CD4-positive, alpha-beta T cell treated with Interleukin-12 subunit alpha and Interleukin-12 subunit beta, for 1 hour (primary cell): ENCODE results near the gene STARD9.
A peak's percentile ranks its signal among the peaks of the same experiment; 100 is the strongest.
"Not testable (repeated sequence)": the region's sequence is repeated elsewhere in the genome, so short reads cannot be mapped to it uniquely, and the experiment has no call there.

Experiments used
- DNase-seq: peaks from one replicate; pipeline ENCODE4 v3.0.0-alpha.2; 2020

The STARD9 gene

DNA sequence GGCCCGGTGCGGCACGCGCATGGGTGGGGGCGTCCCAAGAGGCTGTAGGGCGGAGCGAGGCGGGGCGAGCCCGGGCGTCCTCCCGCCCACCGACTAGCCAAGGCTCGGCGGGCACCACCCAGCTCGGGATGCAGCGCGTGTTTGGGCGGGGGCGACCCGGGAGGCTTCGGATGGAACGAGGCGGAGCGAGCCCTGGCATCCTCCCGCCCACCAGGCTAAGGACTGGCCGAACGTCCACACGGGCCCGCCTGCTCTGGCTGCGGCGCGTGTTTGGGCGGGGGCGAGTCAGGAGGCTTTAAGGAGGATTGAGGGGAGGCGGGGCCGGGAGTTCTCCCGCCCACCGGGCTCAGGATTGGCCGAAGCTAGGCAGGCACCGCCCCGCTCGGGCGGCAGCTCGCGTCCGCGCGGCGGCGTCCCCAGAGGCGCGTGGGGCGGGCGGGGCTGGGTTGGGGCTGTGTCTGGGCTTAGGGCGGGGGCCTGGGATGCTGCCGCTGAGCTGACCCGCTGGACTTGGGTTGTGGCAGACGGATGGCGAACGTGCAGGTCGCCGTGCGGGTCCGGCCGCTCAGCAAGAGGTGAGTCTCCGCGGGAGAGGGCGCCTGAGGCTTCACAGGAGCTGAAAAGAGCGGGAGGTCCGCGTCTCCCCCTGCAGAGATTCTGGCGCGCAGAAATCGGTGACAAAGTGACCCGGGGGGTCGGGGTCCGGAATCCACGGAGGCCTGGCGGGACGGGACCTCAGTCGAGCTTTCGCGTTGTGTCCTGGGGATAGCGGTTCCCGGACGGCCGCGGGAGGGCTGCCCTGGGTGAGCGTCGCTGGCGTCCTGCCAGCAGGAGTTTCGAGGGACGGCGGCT is at the start of gene STARD9:
TSS of gene STARD9 (plus strand) at position 419 of the 852 bp plus-strand sequence. CDS start at position 529, 110 bp downstream.
- DNase-seq, result peak; percentile 95

DNA sequence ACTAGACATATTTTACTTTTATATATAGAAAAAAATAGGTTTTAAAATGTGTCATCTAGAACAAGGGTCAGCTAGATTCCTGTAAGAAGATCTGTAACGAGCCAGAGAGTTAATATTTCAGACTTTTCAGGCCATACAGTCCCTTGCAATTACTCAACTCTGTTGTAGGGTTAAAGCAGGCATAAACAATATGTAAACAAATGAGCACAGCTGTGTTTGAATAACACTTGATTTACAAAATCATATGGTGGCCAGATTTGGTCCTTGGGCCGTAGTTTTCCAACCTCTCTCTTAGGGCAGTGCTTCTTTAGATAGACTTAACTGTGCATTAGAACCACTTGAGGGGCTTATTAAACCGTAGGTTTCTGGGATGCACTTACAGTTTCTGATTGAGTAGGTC is 46.4 kb upstream of the STARD9 start:
- no peak for DNase-seq

DNA sequence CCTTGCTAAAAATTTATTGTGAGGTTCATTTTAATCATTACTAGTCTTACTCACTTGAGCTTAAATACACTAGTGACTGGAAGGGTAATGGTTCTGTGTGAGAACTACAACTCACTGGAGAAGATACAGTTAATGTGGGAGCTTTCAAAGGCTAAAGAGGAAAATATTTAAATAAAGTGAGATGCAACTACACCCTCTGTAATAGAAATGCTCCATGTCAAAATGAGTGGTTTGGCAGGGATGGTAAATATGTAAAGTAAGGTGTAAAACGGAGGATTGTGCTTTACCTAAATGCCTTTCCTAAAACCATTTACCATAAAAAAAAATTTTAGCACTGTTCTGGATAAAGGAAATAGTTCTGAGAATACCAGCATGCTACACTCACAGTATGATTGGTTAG is 42.2 kb upstream of the STARD9 start:
- DNase-seq, result no peak

DNA sequence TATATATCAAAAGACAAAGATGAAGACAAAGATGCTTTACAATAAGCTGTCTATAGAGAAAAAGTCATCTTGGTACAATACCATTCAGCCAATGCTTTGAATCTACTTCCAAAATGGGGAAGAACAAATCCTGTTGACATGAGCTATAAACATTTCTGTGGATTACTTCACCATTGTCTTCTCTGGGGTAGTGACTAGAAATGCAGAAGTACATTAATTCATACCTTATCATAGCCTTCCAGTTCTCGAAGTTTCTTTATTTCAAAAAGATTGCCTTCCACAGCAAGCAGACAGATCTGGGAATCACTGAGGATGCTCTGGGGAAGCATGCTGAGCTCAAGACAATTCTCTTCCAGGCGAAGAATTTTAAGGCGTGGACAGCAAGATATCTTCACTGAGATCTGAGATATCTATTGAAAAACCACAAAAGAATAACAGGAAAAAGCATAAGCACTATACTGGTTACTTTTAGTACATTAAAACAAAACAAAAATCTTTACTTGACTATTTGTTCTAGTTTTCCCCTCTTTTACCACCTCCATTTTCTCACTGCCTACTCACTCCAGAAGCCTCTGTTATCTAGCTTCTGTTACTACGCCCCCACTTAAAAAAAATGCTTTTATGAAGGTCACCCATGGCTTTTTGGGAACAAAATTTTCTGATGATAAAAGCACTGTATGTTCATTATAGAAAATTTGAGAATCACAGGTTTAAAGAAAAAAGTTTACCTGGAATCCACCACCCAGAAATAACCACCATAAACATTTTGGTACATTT is 30.4 kb upstream of the STARD9 start:
- no peak for DNase-seq

DNA sequence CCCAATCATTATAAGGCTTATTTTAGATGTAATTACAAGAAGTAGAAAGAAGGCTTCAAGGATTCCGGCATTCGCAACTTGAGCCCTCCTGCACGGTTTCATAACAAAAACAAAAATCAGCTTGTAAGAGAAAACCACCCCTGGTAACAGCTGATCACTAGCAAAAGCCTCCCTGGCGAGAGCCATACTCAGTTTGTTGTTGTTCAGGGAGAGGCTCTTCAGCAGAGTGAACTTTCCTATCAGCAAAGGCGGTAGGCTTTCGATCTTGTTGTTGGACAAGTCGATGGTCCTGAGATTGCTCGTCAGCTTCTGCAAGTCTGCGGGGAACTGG is 27.5 kb upstream of the STARD9 start:
- no peak for DNase-seq

DNA sequence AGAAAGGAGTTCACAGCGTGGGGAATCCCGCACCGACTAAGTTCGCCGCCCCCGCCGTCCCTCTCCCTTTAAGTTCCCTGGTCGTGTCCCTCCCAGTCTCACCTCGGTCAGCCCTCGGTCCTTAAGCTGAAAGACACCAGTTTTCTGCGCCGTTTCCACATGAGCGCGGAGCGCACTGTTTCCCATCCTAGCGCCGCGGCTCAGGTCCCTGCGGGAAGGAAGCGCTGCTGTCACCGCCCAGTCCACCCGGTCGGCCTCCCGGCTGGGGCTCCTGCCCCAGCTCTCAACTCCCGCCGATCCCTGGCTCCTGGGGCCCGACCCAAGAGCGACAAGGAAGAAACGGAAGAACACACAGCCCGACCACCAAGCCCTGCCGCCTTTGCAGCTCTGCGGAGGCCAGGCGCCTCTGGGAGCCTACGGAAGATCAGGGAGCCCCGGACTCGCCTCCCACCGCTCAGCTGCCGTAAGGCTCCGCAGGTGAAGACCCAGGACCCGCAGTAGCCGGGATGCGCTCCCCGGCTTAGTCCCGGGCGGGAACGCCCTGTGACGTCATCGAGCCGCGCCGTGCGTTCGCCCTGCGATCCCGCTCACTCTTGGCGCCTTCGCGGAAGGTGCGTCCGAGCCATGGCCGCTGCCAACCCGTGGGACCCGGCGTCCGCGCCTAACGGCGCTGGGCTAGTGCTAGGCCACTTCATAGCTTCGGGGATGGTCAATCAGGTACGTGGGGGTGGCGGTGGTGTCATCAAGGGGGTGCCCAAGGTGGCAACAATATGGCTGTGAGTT is 27.0 kb upstream of the STARD9 start, which contains the start of the genes HAUS2 and LRRC57:
TSS of gene HAUS2 (plus strand) at position 590 of the 783 bp plus-strand sequence. CDS start at position 625, 35 bp downstream.
TSS of gene LRRC57 (minus strand) at position 545 of the 783 bp plus-strand sequence. CDS start at position 186, 359 bp downstream.
- peak; percentile 87 for DNase-seq

DNA sequence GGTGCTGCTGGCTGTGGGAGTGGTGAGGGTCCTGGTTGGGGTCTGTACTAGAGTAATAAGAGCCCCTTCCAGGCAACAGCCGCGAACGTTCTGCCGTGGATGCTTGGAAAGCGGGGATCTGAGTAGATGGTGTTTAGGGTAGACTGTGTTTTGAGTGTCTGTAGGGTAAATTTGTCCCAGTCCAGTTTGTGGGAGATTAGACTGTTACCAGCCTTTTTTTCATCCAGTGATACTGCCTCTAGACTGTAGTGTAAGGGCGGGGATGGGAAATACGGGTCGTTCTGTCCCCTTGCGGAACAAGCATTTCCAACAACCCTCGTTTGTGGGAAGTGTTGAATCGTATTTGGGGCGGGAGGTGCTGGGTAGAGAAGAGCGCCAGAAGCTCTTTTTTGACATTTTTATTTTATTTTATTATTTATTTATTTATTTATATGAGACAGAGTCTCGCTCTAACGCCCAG is 26.3 kb upstream of the STARD9 start:
- no peak for DNase-seq

DNA sequence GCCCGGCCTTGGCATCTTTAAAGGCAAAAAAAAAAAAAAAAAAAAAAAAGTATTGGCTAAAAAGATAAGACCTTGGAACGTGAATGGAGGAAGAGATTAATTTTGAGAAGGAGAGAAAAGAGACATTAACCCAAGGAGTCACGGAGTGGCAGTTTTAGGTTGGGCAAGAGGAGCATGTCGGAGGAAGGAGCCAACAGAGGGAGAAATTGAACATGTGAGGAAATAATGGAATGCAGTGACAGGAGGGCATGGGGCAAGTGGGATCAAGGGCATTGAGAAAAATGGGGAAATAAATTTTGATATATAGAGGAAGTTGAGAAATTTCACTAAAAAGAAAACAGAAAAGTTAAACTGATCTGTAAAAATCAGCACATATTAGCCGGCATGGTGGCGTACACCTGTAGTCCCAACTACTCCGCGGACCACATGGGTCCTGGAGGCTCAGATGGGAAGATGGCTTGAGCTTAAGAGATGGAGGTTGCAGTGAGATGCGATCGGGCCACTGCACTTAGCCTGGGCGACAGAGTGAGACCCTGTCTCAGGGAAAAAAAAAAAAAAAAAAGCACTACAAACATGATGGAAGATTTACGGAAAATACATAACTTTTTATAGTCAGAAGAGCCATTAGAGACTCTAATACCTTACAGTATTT is 25.5 kb upstream of the STARD9 start:
- DNase-seq, result no peak

DNA sequence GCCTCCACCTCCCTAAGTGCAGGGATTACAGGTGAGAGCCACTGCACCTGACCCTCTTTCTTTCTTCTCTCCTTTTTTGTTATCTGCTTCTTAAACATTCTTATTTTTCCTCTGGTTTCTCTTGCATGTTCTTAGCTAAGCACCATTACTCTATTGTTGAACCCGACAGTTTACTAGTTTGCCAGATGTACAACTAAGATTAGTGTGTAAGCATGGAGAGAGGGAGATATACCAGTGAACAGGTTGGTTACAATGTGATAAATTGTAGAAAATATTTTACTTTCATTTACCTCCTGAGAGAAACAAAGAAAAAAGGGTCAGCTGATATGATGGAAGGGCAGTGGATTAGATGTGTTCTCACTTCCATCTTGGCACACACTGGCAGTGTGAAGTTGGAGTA is 21.9 kb upstream of the STARD9 start:
- DNase-seq, result no peak

DNA sequence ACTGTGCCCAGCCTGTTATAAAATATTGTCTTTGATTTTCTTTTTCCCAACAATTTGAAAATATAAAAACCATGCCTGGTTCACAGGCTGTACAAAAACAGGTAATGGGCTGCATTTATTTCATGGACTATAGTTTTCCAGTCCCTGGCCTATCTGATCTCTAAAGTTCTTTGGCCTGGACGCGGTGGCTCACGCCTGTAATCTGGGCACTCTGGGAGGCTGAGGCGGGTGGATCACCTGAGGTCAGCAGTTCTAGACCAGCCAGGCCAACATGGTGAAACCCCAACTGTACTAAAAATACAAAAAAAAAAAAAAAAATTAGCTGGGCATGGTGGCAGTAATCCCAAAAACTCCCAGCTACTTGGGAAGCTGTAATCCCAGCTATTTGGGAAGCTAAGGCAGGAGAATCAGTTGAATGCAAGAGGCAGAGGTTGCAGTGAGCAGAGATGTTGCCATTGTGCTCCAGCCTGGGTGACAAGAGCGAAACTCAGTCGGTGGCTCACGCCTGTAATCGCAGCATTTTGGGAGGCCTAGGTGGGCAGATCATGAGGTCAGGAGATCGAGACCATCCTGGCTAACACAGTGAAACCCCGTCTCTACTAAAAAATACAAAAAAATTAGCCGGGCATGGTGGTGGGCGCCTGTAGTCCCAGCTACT is 18.7 kb upstream of the STARD9 start:
- DNase-seq, result not testable (repeated sequence)

DNA sequence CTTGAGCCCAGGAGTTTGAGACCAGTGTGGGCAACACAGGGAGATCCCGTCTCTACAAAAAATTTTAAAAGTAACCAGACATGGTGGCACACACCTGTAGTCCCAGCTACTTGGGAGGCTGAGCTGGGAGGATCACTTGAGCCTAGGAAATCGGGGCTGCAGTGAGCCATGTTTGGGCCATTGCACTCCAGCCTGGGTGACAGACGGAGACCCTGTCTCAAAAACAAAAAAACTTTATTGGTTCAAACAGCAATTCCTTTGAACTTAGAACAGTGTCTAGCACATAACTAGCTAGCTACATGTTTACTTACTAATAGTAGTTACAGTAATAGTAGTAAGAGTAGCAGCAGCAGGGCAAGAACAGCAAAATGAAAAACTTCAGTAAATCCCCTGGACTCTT is 16.7 kb upstream of the STARD9 start:
- DNase-seq, result no peak

DNA sequence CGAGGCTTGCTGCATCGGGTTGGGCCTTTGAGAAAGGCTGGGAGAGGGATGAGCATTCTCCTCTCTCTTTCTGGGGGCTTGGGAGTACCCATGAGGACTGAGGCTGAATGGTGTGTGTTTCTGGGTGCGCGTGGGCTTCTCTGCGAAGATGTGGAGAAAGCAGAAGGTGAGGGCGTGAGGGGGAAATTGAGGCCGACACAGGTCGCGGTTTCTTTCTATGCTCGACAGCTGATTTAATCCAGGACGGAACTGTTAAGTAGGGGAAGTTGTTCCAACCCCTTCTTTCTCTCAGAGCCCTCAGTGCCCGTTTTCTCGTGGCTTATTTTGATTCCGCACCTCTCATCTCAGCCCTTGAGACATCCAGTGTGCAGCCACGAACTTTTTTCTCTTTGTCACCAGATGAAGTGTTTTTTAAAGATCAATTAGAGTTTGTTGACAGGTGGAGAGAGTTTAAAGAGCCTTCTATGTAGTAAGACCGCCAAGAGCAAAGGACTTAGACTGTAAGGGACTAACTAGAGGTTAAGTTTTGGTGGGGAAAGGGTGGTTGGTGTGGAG is 711 bp downstream of the STARD9 start:
- no peak for DNase-seq

DNA sequence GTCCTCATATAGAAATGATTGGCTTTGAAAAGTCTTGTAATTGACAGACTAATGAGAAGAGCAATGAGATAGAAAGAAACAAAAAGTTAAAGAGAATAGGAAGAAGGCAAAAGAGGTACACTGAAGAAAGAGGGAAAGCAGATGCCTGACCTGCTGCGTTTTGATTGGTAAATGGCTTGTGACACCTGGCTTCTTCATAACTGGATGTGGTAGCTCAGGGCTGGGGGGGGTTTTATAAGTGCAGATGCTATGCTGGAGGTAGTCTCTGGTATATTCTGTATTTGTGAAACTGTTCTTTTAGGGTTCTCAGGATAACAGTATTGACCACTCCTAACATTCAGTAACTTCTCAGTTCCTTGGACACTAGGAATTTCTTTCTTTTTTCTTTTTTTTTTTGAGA is 1.4 kb downstream of the STARD9 start:
- no peak for DNase-seq

DNA sequence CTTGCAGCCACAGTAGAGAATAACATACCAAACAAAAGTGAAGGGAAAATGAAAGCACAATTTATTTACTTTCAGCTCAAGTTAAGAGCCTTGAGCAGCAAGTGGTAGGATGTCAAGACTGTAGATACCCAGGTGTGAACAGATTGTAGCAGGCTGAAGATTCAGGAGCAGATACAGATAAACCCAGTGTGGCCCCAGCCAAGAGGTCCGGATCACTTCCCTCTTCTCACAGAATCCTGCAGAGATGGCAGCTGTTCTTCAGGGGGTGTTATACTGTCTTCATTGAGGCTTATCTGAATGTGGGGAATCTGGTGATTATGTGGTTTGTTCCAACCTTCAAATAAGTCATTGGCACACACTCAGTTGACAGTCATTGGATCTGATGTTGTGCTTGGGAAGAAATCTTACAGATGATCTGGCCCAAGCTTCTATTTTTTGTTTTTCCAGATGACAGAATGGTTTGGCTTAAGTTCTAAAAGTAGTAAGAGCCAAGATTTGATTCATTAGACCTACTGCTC is 2.2 kb downstream of the STARD9 start:
- no peak for DNase-seq

DNA sequence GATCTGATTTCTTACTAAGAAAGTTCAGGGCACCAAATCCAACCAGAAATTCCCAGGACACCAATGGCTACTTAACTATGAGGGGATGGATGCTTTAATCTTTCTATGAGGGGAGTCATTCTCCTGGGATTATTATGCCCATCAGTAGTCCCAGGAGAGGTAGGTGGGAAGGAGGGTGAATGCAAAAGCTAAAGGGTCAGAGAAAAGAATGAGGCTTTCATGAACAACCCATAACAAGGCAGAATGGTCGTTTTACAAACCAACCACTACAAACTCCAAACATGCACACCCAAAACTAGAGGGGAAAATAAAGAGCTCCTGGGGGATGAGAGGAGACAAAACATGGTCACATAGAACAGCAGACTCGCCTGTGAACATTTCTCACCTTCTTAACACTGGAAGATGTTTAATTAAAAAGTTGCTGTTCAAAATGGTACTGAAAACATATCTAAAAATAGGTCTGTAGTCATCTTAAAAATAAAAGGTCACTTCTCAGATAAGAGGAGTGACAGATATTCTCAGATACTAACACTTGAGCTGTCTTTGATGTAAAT is 3.7 kb downstream of the STARD9 start:
- no peak for DNase-seq

DNA sequence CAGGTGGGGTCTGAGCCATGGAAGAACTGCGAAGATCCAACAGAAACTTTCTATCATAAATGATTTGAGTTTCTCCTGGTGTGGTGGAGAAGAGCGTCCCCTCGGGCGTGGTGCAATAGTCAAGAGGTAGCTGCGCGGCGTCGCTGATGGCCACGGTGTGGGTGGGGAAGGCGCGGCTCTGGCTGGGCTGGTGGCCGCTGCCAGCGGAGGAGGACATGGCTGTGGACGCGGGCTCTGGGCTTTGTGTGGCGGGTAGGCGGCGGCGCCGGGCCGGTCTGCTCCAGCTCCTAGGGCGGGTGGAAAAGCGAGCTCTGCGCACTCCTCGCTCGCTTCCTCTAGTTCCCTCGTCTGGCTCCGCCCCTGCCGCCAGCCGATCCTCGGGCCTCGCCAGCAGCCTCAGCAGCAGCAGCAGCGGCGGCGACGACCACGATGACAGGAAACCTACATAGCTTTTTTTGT is 5.9 kb downstream of the STARD9 start:
- peak; percentile 77 for DNase-seq

DNA sequence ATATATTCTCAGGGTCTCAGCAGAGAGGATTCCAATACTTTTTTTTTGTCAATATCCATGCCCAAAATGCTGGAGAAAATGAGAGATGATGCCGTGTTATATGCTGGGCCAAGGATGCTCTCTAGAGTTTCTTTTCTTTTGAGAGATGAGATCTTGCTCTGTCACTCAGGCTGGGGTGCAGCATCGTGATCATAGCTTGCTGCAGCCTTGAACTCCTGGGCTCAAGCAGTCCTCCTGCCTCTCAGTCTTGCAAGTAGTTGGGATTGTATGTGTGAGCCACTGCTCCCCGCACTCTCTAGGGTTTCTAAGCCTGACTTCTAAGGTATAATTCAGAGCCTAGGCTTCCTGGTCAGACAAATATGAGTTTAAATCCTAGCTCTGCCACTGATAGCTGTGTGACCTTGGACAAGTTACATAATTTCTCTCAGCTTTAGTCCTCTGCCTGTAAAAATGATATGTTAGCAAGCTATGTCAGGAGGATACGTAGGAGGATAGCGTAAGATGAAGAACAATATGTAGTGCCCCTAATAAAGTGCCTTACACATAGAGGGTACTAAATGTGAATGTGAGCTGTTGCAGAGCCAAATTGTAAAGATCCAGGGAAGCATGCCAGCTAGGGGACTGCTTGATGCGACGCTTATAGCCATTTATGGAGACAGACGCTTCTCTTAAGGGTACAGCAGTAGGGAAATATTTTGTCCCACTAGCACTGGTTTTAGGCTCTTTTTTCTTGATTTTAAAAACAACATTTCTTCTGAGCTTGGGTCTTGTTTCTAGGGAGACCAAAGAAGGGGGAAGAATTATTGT is 7.4 kb downstream of the STARD9 start:
- no peak for DNase-seq

DNA sequence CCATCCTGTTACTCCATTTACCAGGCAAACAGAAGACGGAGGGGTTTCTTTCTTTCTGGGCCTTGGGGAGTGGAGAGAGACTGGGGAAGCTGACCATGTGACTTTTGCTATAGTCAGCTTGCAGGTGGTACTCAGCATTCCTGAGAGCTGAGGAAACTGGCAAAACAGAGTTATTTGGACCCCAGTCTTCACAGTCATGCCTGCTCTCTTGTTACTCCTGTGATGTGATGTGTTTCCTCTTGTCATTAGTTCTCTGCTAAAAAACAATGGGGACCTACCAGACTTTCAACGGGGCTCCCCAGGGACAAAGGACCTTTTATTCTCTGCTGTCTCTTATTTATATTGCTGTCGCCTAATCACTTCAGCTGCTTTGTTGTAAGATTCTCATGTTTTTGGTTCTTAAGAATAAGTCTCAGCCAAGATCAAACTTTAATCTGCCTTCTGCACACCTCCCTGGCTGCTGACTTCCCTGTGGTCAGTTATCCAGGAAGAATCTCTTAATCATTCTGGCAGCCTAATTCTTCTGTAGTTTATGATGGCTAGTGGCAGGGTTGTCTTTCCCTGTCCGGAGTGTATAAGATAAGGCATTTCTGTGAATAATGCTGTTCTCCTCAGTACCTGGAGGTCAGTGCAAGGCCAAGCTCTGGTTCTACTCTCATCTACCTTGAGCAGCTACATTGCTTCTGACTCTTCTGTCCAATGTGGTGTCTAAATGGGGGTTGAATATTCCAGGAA is 8.8 kb downstream of the STARD9 start:
- DNase-seq, result no peak

DNA sequence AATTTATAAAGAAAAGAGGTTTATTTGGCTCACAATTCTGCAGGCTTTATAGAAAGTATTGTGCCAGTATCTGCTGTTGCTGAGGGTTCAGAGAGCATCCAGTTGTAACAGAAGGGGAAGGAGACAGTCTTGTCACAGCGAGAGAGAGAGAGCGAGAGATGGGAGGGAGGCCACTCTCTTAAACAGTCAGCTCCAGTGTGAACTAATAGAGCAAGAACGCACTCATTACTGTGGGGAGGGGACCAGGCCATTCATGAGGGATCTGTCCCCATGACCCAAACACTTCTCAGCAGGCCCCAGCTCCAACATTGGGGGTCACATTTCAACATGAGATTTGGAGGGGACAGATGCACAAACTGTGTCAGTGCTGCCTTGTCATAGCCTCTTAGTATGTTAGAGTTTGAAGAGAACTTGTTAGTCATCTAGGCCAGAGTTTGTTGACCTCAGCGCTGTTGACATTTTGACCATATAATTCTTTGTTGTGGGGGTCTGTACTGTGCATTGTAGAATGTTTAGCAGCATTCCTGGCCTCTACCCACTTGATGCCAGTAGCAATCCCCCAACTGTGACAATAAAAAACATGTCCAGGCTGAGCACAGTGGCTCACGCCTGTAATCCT is 15.3 kb downstream of the STARD9 start:
- no peak for DNase-seq
